GM12892 (cell line): Measurements from ENCODE around the gene APOM.

ENCODE experiments used
- DNase-seq: peaks from one replicate; pipeline ENCODE4 v3.0.0; 2011; ENCODE audit not compliant: insufficient read length
- FAIRE-seq: peaks from 2 replicates; lab custom pipeline; 2011; peaks lifted over from hg19 to GRCh38; lab: Jason Lieb, UNC
- POLR2A ChIP-seq: IDR thresholded peaks from 2 replicates; pipeline ENCODE4 v1.6.1; 2011; ENCODE audit warnings: low read depth, low read length, control low read depth
- POLR2AphosphoS5 ChIP-seq: IDR thresholded peaks from 2 replicates; pipeline ENCODE4 v1.6.1; 2011; ENCODE audit warnings: low read depth, low read length, control low read depth
- TAF1 ChIP-seq: IDR thresholded peaks from 2 replicates; pipeline ENCODE4 v1.6.1; 2011; ENCODE audit warnings: low read depth, mild to moderate bottlenecking, control low read depth, low read length, borderline replicate concordance

The APOM gene

DNA sequence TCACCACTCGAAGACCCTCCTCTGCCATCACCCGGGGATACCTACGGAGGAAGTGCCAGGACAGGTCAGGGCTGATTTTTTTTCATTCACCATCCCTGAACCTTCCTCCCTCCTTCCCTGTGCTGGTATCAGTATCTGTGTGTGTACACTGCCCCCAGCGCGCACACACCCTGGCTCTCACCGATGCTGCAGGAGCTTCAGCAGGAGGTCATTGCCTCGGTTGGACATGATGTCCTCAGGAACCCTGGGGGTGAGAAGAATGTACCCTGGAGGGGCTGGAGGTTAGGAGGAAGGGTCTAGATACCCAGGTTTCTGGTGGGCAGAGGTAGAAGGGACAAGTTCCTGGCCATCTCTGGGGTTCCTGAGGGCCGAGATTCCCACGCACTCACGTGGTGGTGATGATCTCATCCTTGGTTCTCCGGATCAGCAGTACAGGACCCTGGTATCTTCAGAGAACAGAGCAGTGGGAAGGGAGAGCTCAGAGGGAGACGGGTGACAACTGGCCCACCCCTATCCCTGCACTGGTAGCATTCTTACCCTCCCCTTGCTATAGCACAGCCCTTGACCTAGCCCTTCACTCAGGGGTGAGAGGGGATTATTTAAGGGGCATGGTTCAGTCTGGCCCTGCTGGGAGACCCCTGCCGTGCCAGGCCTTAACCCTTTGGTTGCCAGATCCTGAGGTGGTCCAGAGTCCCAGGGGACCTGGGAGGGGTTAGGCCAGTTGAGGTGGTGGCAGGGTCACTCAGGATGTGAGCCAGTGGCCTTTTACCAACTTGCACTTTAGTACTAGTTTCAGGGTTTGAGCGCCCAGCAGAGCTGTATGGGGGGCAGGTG lies 32.4 kb downstream of the APOM start:
- TF ChIP-seq TAF1 (no peak), POLR2AphosphoS5 (no peak), POLR2A (no peak)
- no peak for FAIRE-seq

DNA sequence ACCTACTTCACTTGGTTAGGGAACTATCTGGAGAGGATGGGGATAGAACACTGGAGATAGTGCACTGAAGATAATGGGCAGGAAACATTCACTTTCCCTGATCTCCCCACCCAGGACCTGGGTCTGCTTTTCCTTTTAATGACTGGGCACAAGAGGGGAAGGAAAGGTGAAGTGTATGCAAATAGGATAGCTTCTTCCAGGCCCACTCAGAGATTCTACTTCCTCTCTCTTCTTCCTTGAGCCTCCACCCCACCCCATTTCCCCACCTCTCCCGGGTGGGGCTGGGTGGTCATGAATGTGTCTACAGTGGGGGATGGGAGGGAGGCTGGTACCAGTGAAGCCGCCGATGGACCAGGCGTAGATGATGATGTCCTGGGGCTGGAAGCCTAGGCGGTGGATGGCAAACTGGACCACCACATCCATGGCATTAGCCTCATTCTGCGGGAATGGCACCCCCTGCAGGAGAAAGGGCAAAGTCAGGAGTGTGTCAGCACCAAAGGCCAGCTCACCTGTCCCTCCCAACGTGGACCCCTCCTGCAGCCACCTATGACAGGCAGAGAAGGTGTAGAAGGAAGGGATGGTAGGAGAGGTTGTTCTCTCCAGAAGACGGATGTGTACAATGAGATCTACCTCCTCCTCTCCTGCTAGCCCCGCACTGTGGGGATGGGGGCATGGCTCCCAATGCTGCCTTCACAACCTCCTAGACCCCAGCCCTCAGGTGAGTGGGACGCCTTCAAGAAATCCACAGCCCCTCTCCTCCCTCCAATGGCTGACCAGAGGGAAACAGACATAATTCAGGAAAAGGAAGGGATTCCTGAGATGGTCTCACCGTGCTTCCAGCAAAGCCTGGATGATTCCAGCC lies 33.8 kb downstream of the APOM start:
- TF ChIP-seq TAF1 (no peak), POLR2A (no peak), POLR2AphosphoS5 (no peak)
- FAIRE-seq (no peak), DNase-seq (no peak)

More for the DNA sequence above, 32.4 kb downstream of the APOM start:
- DNase-seq = no peak

DNA sequence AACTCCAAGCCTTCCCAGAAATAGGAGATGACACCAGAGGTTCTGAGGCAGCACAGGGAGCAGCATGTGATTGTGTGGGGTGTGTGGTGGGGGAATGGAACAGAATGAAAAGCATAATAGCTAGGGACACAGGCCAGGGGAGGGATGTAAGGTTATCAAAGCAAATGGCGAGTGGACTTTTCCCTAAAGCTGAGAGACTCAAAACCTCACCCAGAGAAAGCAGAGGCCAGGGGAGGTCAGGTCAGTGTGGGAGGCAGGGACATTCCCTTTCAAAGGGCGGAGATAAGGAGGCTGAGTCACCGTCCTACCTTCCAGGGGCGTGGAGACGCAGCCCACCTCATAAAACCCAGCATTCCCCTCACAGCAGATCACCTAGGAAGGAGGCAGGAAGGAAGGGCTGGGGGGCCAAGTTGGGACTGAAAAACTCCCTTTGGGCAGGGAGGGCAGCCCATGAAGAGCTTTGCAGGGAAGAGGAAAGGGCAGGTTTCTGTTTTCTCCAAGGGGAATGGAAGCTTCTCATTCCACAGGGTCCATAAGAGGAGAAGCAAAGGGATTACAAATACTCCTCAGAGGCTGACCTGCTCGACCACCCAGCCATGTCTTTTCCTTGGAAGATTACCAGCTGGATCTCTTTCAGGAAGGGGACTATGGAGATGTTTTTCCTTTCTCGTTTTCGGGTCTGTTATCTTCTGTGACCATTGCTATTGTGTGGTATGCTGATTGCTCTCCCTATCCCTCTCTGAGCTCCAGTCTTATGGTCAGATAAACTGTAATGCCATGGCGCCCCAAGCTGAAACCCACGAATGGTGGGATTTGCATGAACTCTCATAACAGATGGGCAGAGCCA lies 34.8 kb downstream of the APOM start:
- DNase-seq (no peak), FAIRE-seq (no peak)
- no peak for TF ChIP-seq POLR2AphosphoS5
- TF ChIP-seq TAF1 = no peak
- TF ChIP-seq POLR2A = no peak

DNA sequence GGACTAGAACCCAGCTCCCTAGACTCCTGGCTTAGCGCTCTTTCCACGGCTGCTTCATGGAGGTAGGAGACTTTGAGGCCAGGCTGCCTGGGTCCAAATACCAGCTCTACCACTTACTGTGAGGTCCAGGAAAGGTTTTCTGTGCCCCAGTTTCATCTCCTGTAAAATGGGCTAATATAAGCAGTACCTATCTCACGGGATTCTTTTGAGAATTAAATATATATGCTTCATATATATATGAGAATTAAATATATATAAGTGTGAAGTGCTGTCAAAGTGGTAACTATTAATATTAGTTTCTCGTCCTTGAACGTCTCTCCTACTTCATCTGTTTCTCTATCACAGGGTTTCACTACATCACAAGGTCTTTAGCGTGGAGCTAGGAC lies 35.4 kb downstream of the APOM start:
- FAIRE-seq = no peak
- no peak for DNase-seq
- no peak for TF ChIP-seq POLR2AphosphoS5
- no peak for TF ChIP-seq TAF1
- TF ChIP-seq POLR2A = no peak

DNA sequence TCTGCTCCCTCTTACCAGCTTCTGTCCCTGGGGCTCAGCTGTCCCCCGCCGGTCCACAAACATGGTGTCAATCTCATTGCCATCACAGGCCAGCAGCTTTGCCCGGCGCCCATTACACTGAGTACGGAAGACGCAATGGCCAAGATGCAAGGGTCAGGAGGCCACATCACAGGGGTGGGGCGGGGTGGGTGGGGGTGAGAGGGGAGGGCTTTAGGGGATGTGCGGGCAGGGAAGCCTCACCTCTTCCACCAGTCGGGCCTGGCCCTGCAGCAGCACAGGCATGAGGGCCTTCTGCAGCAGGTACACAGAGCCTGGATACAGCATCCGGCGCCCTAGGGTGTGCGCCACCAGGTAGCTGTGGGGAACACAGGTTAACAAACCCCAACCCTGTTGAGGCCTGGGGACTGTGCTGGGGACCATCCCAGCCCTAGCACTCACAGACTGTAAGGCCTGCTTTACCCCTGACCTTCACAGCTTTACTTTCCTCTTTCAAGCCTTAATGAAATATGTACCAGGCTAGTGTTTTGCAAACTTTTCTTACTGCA lies 35.9 kb downstream of the APOM start:
- no peak for FAIRE-seq
- TF ChIP-seq TAF1 (no peak), POLR2A (no peak), POLR2AphosphoS5 (no peak)
- no peak for DNase-seq

DNA sequence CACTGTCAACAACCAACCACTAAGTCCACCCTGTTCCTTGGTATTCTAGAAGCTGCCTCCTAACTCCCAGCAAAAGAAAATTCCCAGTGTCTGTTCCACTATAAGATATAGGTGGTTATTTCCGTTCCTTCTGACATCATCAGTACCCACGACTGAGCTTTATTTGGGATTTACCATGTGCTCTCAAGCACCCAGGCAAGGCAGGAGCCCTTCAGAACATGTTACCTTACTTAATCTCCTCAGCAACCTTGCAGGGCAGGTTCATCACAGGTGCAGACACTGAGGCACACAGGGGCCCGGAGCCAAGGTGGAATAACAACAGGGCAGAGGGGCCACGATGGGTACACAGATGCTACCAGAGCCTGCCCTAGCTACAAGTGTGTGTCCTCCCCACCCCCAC lies 36.7 kb downstream of the APOM start:
- DNase-seq (no peak), FAIRE-seq (no peak)
- TF ChIP-seq TAF1 = no peak
- TF ChIP-seq POLR2A = no peak
- TF ChIP-seq POLR2AphosphoS5 = no peak

DNA sequence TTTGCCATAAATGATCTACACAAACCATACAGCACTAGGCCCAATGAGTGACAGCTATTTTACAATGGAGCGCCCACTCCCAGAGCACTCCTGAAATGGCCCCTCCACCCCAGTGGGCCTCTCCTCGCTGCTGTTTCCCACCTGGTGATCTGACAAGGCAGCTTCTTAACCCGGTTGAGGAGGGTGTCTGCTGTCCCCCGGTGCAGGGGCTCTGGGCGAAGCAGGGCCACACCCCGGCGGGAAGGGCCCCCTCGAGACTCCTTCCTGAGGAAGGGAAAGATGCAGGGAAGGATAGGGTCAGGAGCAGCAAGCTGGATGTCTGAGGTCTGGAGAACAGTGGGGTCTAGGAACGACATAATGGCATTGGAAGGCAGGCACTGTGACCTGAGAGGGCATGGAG lies 37.2 kb downstream of the APOM start:
- TF ChIP-seq POLR2AphosphoS5 (no peak), TAF1 (no peak), POLR2A (no peak)
- FAIRE-seq (no peak), DNase-seq (no peak)

DNA sequence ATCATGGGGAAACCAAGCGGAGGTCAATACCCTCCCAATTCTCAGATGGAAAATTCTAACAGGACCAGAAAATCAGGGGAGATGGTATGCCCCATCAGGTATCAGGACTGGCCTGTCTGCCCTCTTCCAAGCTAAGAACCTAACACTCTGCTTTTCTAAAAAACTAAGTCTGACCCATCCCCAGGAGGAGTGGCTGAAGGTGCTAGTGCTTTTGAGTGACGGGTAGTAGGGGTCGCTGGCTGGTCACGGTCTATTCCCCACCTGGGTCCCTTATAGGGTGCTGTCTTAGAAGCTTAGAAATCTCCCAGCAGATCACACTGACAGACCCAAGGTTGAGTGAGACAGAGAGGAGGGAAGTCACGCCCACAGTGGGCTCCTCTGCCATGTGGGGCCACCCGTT lies 37.8 kb downstream of the APOM start:
- no peak for TF ChIP-seq POLR2AphosphoS5
- TF ChIP-seq POLR2A = no peak
- TF ChIP-seq TAF1 = no peak
- DNase-seq (no peak), FAIRE-seq (no peak)

DNA sequence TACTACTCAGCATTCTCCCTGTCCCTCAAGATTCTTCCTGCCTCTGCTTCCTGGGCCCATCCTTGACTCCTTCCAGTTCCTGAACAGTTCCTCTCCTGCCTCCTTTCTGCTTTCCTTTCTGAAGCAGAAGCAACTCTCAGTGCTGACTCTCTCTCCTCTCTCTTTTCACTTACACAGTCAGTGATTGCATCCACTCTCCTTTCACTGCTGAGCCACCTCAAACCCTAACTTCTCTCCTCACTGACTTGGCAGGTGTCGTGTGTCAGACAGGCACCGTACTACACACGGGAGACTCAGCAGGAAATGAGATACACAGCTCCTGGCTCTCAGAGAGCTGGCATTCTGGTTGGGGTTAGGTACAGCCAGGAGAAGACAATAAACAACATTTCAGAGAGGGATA lies 41.9 kb downstream of the APOM start:
- FAIRE-seq = peak; percentile 42
- TF ChIP-seq TAF1 = no peak
- TF ChIP-seq POLR2A = no peak
- TF ChIP-seq POLR2AphosphoS5 = no peak
- DNase-seq = no peak

DNA sequence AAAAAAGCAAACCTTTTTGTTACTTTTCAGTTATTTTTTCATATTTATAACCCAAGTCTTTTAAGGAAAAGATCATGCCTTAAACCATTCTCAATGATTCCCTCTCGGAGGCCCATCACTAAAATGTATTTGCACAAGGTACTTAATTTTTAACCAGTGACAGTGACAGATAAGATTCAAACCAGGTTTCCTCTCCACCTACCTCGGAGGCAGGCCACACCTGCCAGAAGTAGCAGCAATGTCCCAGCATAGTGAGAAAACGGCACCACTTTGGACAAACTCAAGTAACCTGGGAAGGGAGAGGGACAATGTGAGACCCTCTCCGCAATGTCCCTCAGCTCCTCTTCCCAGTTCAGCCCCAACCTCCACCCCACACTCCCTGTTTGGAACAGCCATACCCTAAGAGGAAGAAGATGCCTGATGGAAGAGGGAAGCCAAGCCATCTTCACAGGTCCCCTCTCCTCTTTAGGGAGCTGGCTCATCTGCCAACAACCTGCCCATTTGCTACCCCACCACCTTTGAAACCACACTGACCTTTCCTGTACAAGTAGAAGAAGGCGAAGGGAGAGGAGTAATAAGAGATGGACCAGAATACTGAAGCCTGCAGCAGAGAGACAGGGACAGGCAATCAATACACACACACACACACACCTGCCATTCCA lies 45.2 kb downstream of the APOM start:
- DNase-seq = no peak
- FAIRE-seq = no peak
- TF ChIP-seq POLR2AphosphoS5 (no peak), TAF1 (no peak), POLR2A (no peak)
